GM23338 (cell line): ENCODE data around the gene GLMN. TPM values are rescaled to one million over a fixed set of nuclear protein-coding genes. Genes with fewer than 3 reads are reported as not detected.

Source experiments
- ATAC-seq: fragments of 200-7000 bp; cut with Tn5 transposase; 3 replicates; pipeline ENCODE4 v1.9.1; 2020
- DNase-seq: peaks from one replicate; pipeline ENCODE4 v3.0.0-alpha.2; 2015; ENCODE audit warnings: low spot score
- H2AFZ ChIP-seq: fragments of 200-600 bp; sonication (generic); 2 replicates; pipeline ENCODE4 v1.8.0; 2016; ENCODE audit warnings: antibody characterized with exemption, mild to moderate bottlenecking, moderate library complexity
- H3F3A ChIP-seq: fragments of 200-600 bp; sonication (generic); replicated peaks from 2 replicates; pipeline ENCODE4 v1.8.0; 2017; ENCODE audit warnings: antibody characterized with exemption, mixed run types, low read depth
- H3K27ac ChIP-seq: fragments of 200-600 bp; sonication (generic); 2 replicates; pipeline ENCODE4 v1.6.1; 2016; ENCODE audit warnings: low read depth
- H3K27me3 ChIP-seq: fragments of 200-600 bp; sonication (generic); 2 replicates; pipeline ENCODE4 v1.8.0; 2016; ENCODE audit warnings: mild to moderate bottlenecking, mixed run types, moderate library complexity; ENCODE audit not compliant: insufficient read depth
- H3K36me3 ChIP-seq: fragments of 200-600 bp; sonication (generic); 2 replicates; pipeline ENCODE4 v1.8.0; 2016; ENCODE audit warnings: mild to moderate bottlenecking; ENCODE audit not compliant: insufficient read depth
- H3K4me1 ChIP-seq: fragments of 200-600 bp; sonication (generic); 2 replicates; pipeline ENCODE4 v1.8.0; 2016; ENCODE audit warnings: mild to moderate bottlenecking, moderate library complexity; ENCODE audit not compliant: insufficient read depth
- H3K4me2 ChIP-seq: fragments of 200-600 bp; sonication (generic); 2 replicates; pipeline ENCODE4 v1.7.1; 2017; ENCODE audit warnings: mixed run types
- H3K4me3 ChIP-seq: fragments of 200-600 bp; sonication (generic); 2 replicates; pipeline ENCODE4 v1.6.1; 2016; ENCODE audit warnings: mixed run types
- H3K79me2 ChIP-seq: fragments of 200-600 bp; sonication (generic); replicated peaks from 2 replicates; pipeline ENCODE4 v1.8.0; 2017; ENCODE audit warnings: mild to moderate bottlenecking; ENCODE audit not compliant: insufficient read depth
- H3K9me2 ChIP-seq: fragments of 200-600 bp; sonication (generic); 2 replicates; pipeline ENCODE4 v1.8.0; 2017; ENCODE audit not compliant: insufficient read depth
- H4K20me1 ChIP-seq: fragments of 200-600 bp; sonication (generic); replicated peaks from 2 replicates; pipeline ENCODE4 v1.8.0; 2017; ENCODE audit warnings: mild to moderate bottlenecking; ENCODE audit not compliant: insufficient read depth
- H3K27ac Mint-ChIP-seq: 2 replicates; pipeline ENCODE4 v1.8.0; 2020; ENCODE audit warnings: inconsistent platforms, mild to moderate bottlenecking, moderate library complexity, mixed read lengths
- H3K27me3 Mint-ChIP-seq: 3 replicates; pipeline ENCODE4 v1.8.0; 2022; ENCODE audit warnings: low read depth, mild to moderate bottlenecking, moderate library complexity, mixed read lengths, inconsistent platforms; ENCODE audit not compliant: insufficient read depth, poor library complexity
- H3K36me3 Mint-ChIP-seq: 3 replicates; pipeline ENCODE4 v1.8.0; 2021; ENCODE audit warnings: low read depth, mild to moderate bottlenecking, inconsistent platforms, moderate library complexity, mixed read lengths
- H3K4me1 Mint-ChIP-seq: 3 replicates; pipeline ENCODE4 v1.8.0; 2020; ENCODE audit warnings: mild to moderate bottlenecking, inconsistent platforms, mixed read lengths
- H3K4me3 Mint-ChIP-seq: 3 replicates; pipeline ENCODE4 v1.8.0; 2021; ENCODE audit warnings: moderate library complexity, mild to moderate bottlenecking, inconsistent platforms, mixed read lengths
- H3K9me3 Mint-ChIP-seq: 3 replicates; pipeline ENCODE4 v1.8.0; 2020; ENCODE audit warnings: moderate library complexity, mild to moderate bottlenecking, inconsistent platforms, mixed read lengths
- CREB1 ChIP-seq: fragments of 250-450 bp; sonication (Bioruptor Pico); IDR thresholded peaks from 2 replicates; pipeline ENCODE4 v1.5.0; 2020; ENCODE audit warnings: low read depth, mild to moderate bottlenecking, moderate library complexity
- ETS1 ChIP-seq: IDR thresholded peaks from 2 replicates; pipeline ENCODE4 v1.6.1; 2016; ENCODE audit warnings: antibody characterized with exemption
- EZH2 ChIP-seq: fragments of 200-600 bp; sonication (generic); IDR thresholded peaks from one replicate; pipeline ENCODE4 v1.8.0; 2017; ENCODE audit warnings: antibody characterized with exemption, mild to moderate bottlenecking, low read depth; ENCODE audit not compliant: unreplicated experiment
- EZH2phosphoT487 ChIP-seq: fragments of 200-600 bp; sonication (generic); IDR thresholded peaks from one replicate; pipeline ENCODE4 v1.8.1; 2018; ENCODE audit warnings: antibody characterized with exemption; ENCODE audit not compliant: unreplicated experiment
- JUNB ChIP-seq: IDR thresholded peaks from one replicate; pipeline ENCODE4 v1.6.1; 2016; ENCODE audit warnings: antibody characterized with exemption; ENCODE audit not compliant: unreplicated experiment
- NANOG ChIP-seq: IDR thresholded peaks from 2 replicates; pipeline ENCODE4 v1.6.1; 2016; ENCODE audit warnings: antibody characterized with exemption, borderline replicate concordance
- POLR2AphosphoS5 ChIP-seq: IDR thresholded peaks from 2 replicates; pipeline ENCODE4 v1.6.1; 2016; ENCODE audit warnings: antibody characterized with exemption, low read depth
- REST ChIP-seq: IDR thresholded peaks from one replicate; pipeline ENCODE4 v1.6.1; 2018; ENCODE audit warnings: antibody characterized with exemption; ENCODE audit not compliant: unreplicated experiment
- STAT1 ChIP-seq: IDR thresholded peaks from one replicate; pipeline ENCODE4 v1.6.1; 2016; ENCODE audit warnings: antibody characterized with exemption; ENCODE audit not compliant: unreplicated experiment
- ZNF114 ChIP-seq: fragments of 250-450 bp; sonication (Bioruptor Pico); IDR thresholded peaks from 2 replicates; pipeline ENCODE4 v1.5.0; 2020; ENCODE audit warnings: mild to moderate bottlenecking, moderate library complexity
- ZNF331 ChIP-seq: fragments of 250-450 bp; sonication (Bioruptor Pico); IDR thresholded peaks from 2 replicates; pipeline ENCODE4 v1.5.0; 2020; ENCODE audit warnings: low read depth, mild to moderate bottlenecking, moderate library complexity
- polyA plus RNA-seq: library from polyadenylated mRNA; unstranded; fragments of >200 nt; fragmentation: Nextera tagmentation; extraction: Ambion mirVana; gene quantifications from 2 replicates; pipeline ENCODE4 v1.2.1, GENCODE V29; 2016
- total RNA-seq: library from RNA; depleted of rRNA; stranded (reverse); fragments of >200 nt; shearing (Covaris generic); gene quantifications from 2 replicates; pipeline ENCODE4 v1.2.3, GENCODE V29; 2014
- TF ChIP-seq, protein P1 (sequence below): fragments of 250-450 bp; sonication (Bioruptor Pico); IDR thresholded peaks from 2 replicates; pipeline ENCODE4 v1.5.0; 2020; ENCODE audit warnings: mild to moderate bottlenecking, moderate library complexity
- TF ChIP-seq, protein P2 (sequence below), 2 experiments: fragments of 200-600 bp in 1 of 2; sonication (generic) in 1 of 2; conservative IDR thresholded peaks; 2 replicates each; pipeline versions ENCODE4 v1.5.1 to v1.6.1; 2016 to 2017; ENCODE audit warnings: antibody characterized with exemption in 2 of 2, low read depth in 2 of 2, mild to moderate bottlenecking in 2 of 2, moderate library complexity in 1 of 2

GLMN gene
- total and polyA plus RNA-seq, 2 experiments from 2014 or later = 36.8 to 49.9 TPM

DNA sequence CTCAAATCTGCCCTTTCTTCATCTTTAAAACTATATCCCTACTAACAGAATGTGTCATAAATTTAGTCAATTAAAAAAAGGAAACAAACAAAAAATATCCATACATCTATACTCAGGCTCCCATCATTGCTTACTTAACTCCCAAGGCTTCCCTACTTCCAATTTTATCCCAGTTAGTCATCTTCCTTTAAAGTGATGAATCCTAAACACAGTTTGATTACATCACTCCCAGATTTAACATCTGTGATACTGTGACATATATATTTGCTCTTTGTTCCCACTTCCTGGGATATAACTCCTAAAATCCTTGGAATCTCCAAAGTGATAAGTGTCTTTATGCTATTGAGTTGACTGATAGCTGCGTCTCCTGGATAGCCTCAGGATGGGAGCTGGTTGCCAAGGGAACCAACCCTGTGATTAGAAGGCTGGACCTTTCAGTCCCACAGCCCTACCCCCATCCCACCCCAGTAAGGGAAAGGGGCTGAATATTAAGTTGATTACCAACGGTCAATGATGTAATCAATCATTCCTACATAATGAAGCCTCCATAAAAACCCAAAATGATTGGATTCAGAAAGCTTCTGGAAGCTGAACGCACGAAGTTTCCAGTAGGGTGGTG, 21.6 kb downstream of the GLMN start:
- Mint-ChIP-seq H3K4me3 (no peak overlapping the region), H3K36me3 (peaks cover 50% of the 10 kb centered on the region), H3K9me3 (no peaks in the 10 kb centered on the region), H3K27me3 (peaks cover 2% of the 10 kb centered on the region), H3K27ac (no peak overlapping the region), H3K4me1 (no peaks in the 10 kb centered on the region)
- peaks cover 8% of the 10 kb centered on the region for H3K79me2 ChIP-seq
- TF ChIP-seq REST (no peak), POLR2AphosphoS5 (no peak), ZNF114 (no peak), STAT1 (no peak), EZH2 (no peak), JUNB (no peak), ETS1 (no peak), NANOG (no peak), ZNF331 (CRISPR knock-in tag) (no peak), CREB1 (CRISPR knock-in tag) (no peak), EZH2phosphoT487 (no peak)
- TF ChIP-seq, protein P1, sequence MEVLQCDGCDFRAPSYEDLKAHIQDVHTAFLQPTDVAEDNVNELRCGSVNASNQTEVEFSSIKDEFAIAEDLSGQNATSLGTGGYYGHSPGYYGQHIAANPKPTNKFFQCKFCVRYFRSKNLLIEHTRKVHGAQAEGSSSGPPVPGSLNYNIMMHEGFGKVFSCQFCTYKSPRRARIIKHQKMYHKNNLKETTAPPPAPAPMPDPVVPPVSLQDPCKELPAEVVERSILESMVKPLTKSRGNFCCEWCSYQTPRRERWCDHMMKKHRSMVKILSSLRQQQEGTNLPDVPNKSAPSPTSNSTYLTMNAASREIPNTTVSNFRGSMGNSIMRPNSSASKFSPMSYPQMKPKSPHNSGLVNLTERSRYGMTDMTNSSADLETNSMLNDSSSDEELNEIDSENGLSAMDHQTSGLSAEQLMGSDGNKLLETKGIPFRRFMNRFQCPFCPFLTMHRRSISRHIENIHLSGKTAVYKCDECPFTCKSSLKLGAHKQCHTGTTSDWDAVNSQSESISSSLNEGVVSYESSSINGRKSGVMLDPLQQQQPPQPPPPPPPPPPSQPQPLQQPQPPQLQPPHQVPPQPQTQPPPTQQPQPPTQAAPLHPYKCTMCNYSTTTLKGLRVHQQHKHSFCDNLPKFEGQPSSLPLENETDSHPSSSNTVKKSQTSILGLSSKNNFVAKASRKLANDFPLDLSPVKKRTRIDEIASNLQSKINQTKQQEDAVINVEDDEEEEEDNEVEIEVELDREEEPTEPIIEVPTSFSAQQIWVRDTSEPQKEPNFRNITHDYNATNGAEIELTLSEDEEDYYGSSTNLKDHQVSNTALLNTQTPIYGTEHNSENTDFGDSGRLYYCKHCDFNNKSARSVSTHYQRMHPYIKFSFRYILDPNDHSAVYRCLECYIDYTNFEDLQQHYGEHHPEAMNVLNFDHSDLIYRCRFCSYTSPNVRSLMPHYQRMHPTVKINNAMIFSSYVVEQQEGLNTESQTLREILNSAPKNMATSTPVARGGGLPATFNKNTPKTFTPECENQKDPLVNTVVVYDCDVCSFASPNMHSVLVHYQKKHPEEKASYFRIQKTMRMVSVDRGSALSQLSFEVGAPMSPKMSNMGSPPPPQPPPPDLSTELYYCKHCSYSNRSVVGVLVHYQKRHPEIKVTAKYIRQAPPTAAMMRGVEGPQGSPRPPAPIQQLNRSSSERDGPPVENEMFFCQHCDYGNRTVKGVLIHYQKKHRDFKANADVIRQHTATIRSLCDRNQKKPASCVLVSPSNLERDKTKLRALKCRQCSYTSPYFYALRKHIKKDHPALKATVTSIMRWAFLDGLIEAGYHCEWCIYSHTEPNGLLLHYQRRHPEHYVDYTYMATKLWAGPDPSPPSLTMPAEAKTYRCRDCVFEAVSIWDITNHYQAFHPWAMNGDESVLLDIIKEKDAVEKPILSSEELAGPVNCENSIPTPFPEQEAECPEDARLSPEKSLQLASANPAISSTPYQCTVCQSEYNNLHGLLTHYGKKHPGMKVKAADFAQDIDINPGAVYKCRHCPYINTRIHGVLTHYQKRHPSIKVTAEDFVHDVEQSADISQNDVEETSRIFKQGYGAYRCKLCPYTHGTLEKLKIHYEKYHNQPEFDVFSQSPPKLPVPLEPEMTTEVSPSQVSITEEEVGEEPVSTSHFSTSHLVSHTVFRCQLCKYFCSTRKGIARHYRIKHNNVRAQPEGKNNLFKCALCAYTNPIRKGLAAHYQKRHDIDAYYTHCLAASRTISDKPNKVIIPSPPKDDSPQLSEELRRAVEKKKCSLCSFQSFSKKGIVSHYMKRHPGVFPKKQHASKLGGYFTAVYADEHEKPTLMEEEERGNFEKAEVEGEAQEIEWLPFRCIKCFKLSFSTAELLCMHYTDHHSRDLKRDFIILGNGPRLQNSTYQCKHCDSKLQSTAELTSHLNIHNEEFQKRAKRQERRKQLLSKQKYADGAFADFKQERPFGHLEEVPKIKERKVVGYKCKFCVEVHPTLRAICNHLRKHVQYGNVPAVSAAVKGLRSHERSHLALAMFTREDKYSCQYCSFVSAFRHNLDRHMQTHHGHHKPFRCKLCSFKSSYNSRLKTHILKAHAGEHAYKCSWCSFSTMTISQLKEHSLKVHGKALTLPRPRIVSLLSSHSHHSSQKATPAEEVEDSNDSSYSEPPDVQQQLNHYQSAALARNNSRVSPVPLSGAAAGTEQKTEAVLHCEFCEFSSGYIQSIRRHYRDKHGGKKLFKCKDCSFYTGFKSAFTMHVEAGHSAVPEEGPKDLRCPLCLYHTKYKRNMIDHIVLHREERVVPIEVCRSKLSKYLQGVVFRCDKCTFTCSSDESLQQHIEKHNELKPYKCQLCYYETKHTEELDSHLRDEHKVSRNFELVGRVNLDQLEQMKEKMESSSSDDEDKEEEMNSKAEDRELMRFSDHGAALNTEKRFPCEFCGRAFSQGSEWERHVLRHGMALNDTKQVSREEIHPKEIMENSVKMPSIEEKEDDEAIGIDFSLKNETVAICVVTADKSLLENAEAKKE (CRISPR knock-in tag) = no peak
- TF ChIP-seq, protein P2, sequence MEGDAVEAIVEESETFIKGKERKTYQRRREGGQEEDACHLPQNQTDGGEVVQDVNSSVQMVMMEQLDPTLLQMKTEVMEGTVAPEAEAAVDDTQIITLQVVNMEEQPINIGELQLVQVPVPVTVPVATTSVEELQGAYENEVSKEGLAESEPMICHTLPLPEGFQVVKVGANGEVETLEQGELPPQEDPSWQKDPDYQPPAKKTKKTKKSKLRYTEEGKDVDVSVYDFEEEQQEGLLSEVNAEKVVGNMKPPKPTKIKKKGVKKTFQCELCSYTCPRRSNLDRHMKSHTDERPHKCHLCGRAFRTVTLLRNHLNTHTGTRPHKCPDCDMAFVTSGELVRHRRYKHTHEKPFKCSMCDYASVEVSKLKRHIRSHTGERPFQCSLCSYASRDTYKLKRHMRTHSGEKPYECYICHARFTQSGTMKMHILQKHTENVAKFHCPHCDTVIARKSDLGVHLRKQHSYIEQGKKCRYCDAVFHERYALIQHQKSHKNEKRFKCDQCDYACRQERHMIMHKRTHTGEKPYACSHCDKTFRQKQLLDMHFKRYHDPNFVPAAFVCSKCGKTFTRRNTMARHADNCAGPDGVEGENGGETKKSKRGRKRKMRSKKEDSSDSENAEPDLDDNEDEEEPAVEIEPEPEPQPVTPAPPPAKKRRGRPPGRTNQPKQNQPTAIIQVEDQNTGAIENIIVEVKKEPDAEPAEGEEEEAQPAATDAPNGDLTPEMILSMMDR (conservative IDR thresholded peaks at IDR 0.05; ENCODE audit: low read depth in 2 of 2) = no peak
- DNase-seq = no peak
- H2AFZ ChIP-seq = no peak overlapping the region
- no peak overlapping the region for H3K4me3 ChIP-seq
- H3K9me2 ChIP-seq = no peaks in the 10 kb centered on the region
- peaks cover 9% of the 10 kb centered on the region; the same call in 1 of the 2 replicates for H3K36me3 ChIP-seq
- H3F3A ChIP-seq = no peaks in the 10 kb centered on the region
- 0 out of 2 replicates have a peak, but pooled peaks cover 4% of the 10 kb centered on the region for H4K20me1 ChIP-seq
- H3K4me2 ChIP-seq = no peak overlapping the region
- no peak for ATAC-seq
- H3K27ac ChIP-seq = no peak overlapping the region
- no peaks in the 10 kb centered on the region for H3K4me1 ChIP-seq
- no peaks in the 10 kb centered on the region for H3K27me3 ChIP-seq
